ENCODE results near the gene SEMA3E. TPM values are rescaled to one million over a fixed set of nuclear protein-coding genes. Genes with fewer than 3 reads are reported as not detected.

SEMA3E gene
- total RNA-seq, 1 experiment from 2014 or later: 0.20 TPM

DNA sequence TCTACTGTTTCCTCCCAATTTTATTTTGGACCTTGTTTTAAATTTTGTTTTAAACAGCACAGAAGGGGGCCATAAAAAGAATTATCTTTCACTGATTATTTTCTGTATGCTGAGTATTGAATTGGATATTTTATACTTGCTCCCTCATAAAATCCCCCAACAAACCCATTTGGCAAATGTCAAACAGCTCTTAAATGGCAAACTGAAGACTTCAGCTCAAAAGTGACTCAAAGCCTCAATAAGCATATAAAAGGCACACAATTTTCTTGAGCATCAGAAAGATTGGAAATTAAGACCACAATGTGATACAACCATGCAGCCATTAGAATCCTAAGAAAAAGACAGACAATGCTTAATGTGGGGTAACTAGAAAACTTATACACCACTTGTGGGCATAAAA lies 199.2 kb downstream of the SEMA3E start:
- H3K4me1 ChIP-seq: no peaks in the 10 kb centered on the region
- no peaks in the 10 kb centered on the region for H3K4me1 Mint-ChIP-seq (ENCODE audit: low read depth, unreplicated experiment)
- H3K27me3 ChIP-seq (replicated peaks; ENCODE audit: control insufficient read depth, insufficient read depth, low read length): no peaks in the 10 kb centered on the region
- H3K4me3 Mint-ChIP-seq (ENCODE audit: unreplicated experiment): no peak overlapping the region
- no peak overlapping the region for H3K4me3 ChIP-seq (ENCODE audit: low read depth, low read length)
- peaks cover 5% of the 10 kb centered on the region for H3K27me3 Mint-ChIP-seq (ENCODE audit: insufficient read depth, unreplicated experiment)
- ChIA-PET CTCF (no interaction called here), POLR2A (no interaction called here)
- no peak for TF ChIP-seq CTCF (IDR thresholded peaks at IDR 0.05; ENCODE audit: insufficient read depth in 1 of 2, low read depth in 1 of 2, low read length in 1 of 2, severe bottlenecking in 1 of 2, unreplicated experiment in 1 of 2)
- DNase-seq: no peak
- no TSS peak for BruUV-seq (replicated peaks)
- no peaks in the 10 kb centered on the region for H3K9me3 ChIP-seq
- H3K9me3 Mint-ChIP-seq (ENCODE audit: unreplicated experiment): no peaks in the 10 kb centered on the region
- H3K36me3 ChIP-seq (ENCODE audit: control insufficient read depth, insufficient read depth, low read length): no peaks in the 10 kb centered on the region
- H3K36me3 Mint-ChIP-seq (ENCODE audit: insufficient read depth, unreplicated experiment): no peaks in the 10 kb centered on the region
- no peak overlapping the region for H3K27ac Mint-ChIP-seq (ENCODE audit: unreplicated experiment)
- intact Hi-C loops (cut with micrococcal nuclease; ENCODE audit: unreplicated experiment): no loop called here

DNA sequence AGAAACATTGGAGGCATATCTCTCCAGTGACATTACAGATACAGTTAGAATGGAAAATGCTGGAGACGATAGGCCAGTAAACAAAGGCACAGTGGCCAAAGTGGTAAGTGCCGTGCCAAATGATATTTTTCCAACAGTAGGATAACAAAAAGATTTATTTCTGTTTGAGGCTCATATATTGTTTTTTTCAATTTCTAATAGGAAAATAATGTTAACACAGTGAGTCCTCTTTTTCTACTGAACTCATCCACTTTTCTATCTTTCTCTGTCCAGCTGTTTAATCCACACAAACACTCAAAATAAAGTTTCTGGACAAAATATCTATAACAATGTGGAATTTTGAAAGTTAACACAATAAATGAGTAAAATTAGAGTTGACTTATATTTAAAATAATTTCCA lies 201.3 kb downstream of the SEMA3E start:
- no peak overlapping the region for H3K4me3 Mint-ChIP-seq (ENCODE audit: unreplicated experiment)
- no TSS peak for BruUV-seq (replicated peaks)
- Histone ChIP-seq H3K36me3 (ENCODE audit: control insufficient read depth, insufficient read depth, low read length) (no peaks in the 10 kb centered on the region), H3K27me3 (replicated peaks; ENCODE audit: control insufficient read depth, insufficient read depth, low read length) (no peaks in the 10 kb centered on the region), H3K4me1 (no peaks in the 10 kb centered on the region), H3K9me3 (no peaks in the 10 kb centered on the region), H3K4me3 (ENCODE audit: low read depth, low read length) (no peak overlapping the region)
- TF ChIP-seq CTCF (IDR thresholded peaks at IDR 0.05; ENCODE audit: insufficient read depth in 1 of 2, low read depth in 1 of 2, low read length in 1 of 2, severe bottlenecking in 1 of 2, unreplicated experiment in 1 of 2): no peak
- DNase-seq: no peak
- intact Hi-C loops (cut with micrococcal nuclease; ENCODE audit: unreplicated experiment): no loop called here
- peaks cover 10% of the 10 kb centered on the region for H3K27me3 Mint-ChIP-seq (ENCODE audit: insufficient read depth, unreplicated experiment)
- no peaks in the 10 kb centered on the region for H3K9me3 Mint-ChIP-seq (ENCODE audit: unreplicated experiment)
- no peaks in the 10 kb centered on the region for H3K4me1 Mint-ChIP-seq (ENCODE audit: low read depth, unreplicated experiment)
- H3K36me3 Mint-ChIP-seq (ENCODE audit: insufficient read depth, unreplicated experiment): no peaks in the 10 kb centered on the region
- H3K27ac Mint-ChIP-seq (ENCODE audit: unreplicated experiment): no peak overlapping the region
- ChIA-PET POLR2A (no interaction called here), CTCF (no interaction called here)

GRCh38 chr7:83446102-83446669 lies 202.8 kb downstream of the SEMA3E start:
- no peak overlapping the region for H3K27ac Mint-ChIP-seq (ENCODE audit: unreplicated experiment)
- CTCF ChIA-PET: no interaction called here
- no peak overlapping the region for H3K4me3 ChIP-seq (ENCODE audit: low read depth, low read length)
- POLR2A ChIA-PET: no interaction called here
- H3K9me3 Mint-ChIP-seq (ENCODE audit: unreplicated experiment): no peaks in the 10 kb centered on the region
- no TSS peak for BruUV-seq (replicated peaks)
- H3K4me3 Mint-ChIP-seq (ENCODE audit: unreplicated experiment): no peak overlapping the region
- H3K27me3 ChIP-seq (replicated peaks; ENCODE audit: control insufficient read depth, insufficient read depth, low read length): no peaks in the 10 kb centered on the region
- H3K4me1 ChIP-seq: no peaks in the 10 kb centered on the region
- no peaks in the 10 kb centered on the region for H3K4me1 Mint-ChIP-seq (ENCODE audit: low read depth, unreplicated experiment)
- no peaks in the 10 kb centered on the region for H3K36me3 Mint-ChIP-seq (ENCODE audit: insufficient read depth, unreplicated experiment)
- no peak for DNase-seq
- peaks cover 10% of the 10 kb centered on the region for H3K27me3 Mint-ChIP-seq (ENCODE audit: insufficient read depth, unreplicated experiment)
- H3K9me3 ChIP-seq: no peaks in the 10 kb centered on the region
- no peaks in the 10 kb centered on the region for H3K36me3 ChIP-seq (ENCODE audit: control insufficient read depth, insufficient read depth, low read length)
- TF ChIP-seq CTCF (IDR thresholded peaks at IDR 0.05; ENCODE audit: insufficient read depth in 1 of 2, low read depth in 1 of 2, low read length in 1 of 2, severe bottlenecking in 1 of 2, unreplicated experiment in 1 of 2): no peak
- intact Hi-C loops (cut with micrococcal nuclease; ENCODE audit: unreplicated experiment): no loop called here
